Colonic mucosa (tissue), 4 donors: ENCODE data around the gene BCAS3. TPM values are rescaled to one million over a fixed set of nuclear protein-coding genes. Genes with fewer than 3 reads are reported as not detected.

Experiments used
- DNase-seq: peaks from one replicate; pipeline ENCODE4 v3.0.0-alpha.2; 2020
- H3K27ac ChIP-seq: fragments of 200-600 bp; one replicate; pipeline ENCODE4 v1.8.0; 2021
- H3K27me3 ChIP-seq: fragments of 200-600 bp; one replicate; pipeline ENCODE4 v1.8.0; 2021
- H3K36me3 ChIP-seq: fragments of 200-600 bp; one replicate; pipeline ENCODE4 v1.8.0; 2021
- H3K4me1 ChIP-seq: fragments of 200-600 bp; one replicate; pipeline ENCODE4 v1.8.0; 2021; ENCODE audit warnings: mild to moderate bottlenecking
- H3K4me3 ChIP-seq: fragments of 200-600 bp; one replicate; pipeline ENCODE4 v1.8.0; 2021
- H3K9ac ChIP-seq, 2 donors: one replicate each; pipeline ENCODE4 v1.7.0; 2013; ENCODE audit warnings: control low read depth in 2 of 2, low read depth in 2 of 2, low read length in 2 of 2
- H3K9me3 ChIP-seq: fragments of 200-600 bp; one replicate; pipeline ENCODE4 v1.8.0; 2021
- CTCF ChIP-seq: fragments of 200-600 bp; IDR thresholded peaks from one replicate; pipeline ENCODE4 v1.8.0; 2022; ENCODE audit warnings: antibody characterized with exemption, mild to moderate bottlenecking
- intact Hi-C: fragments of 100-400 bp; cut with DNase I; formaldehyde crosslinking; loops from one replicate; pipeline ENCODE4 v1.14.1; 2022
- total RNA-seq, 2 donors: library from RNA; stranded (reverse); fragmentation: NEBNext Ultra II Directional in 1 of 2; extraction: Animal tissue kit (Norgen Biotek cat#: 25700) in 1 of 2; gene quantifications; one replicate each; pipeline ENCODE4 v1.2.1, GENCODE V29; 2021
- donor health status: healthy.
- donor health status: DM: no; HTN: no; CAD: no.
- donor health status: DM: no; HTN: no; CAD: no.

BCAS3 gene
- total RNA-seq, 2 donors from 2014 or later = 11.0 to 17.8 TPM

GRCh38 chr17:61361084-61361483, 683.4 kb downstream of the BCAS3 start:
- Histone ChIP-seq H3K4me1 (no peaks in the 10 kb centered on the region), H3K27ac (no peak overlapping the region), H3K4me3 (no peak overlapping the region), H3K36me3 (no peaks in the 10 kb centered on the region), H3K27me3 (no peaks in the 10 kb centered on the region), H3K9me3 (no peaks in the 10 kb centered on the region), H3K9ac (no peak overlapping the region)
- DNase-seq = no peak
- intact Hi-C loops = no loop called here
- no peak for TF ChIP-seq CTCF

GRCh38 chr17:61362396-61362795, 684.7 kb downstream of the BCAS3 start:
- no peaks in the 10 kb centered on the region for H3K9me3 ChIP-seq
- no peaks in the 10 kb centered on the region for H3K36me3 ChIP-seq
- no peak overlapping the region for H3K9ac ChIP-seq
- no peak for TF ChIP-seq CTCF
- H3K27ac ChIP-seq = no peak overlapping the region
- no peak overlapping the region for H3K4me3 ChIP-seq
- H3K27me3 ChIP-seq = no peaks in the 10 kb centered on the region
- intact Hi-C loops = no loop called here
- no peaks in the 10 kb centered on the region for H3K4me1 ChIP-seq
- no peak for DNase-seq

GRCh38 chr17:61362852-61363600, 685.4 kb downstream of the BCAS3 start:
- DNase-seq = no peak
- Histone ChIP-seq H3K36me3 (no peaks in the 10 kb centered on the region), H3K27ac (no peak overlapping the region), H3K4me1 (no peaks in the 10 kb centered on the region), H3K4me3 (no peak overlapping the region), H3K9ac (no peak overlapping the region), H3K9me3 (no peaks in the 10 kb centered on the region), H3K27me3 (no peaks in the 10 kb centered on the region)
- intact Hi-C loops = no loop called here
- TF ChIP-seq CTCF = no peak

- intact Hi-C loops = no loop called here
- H3K27me3 ChIP-seq = no peaks in the 10 kb centered on the region
- H3K9ac ChIP-seq = no peak overlapping the region
- H3K36me3 ChIP-seq = no peaks in the 10 kb centered on the region
- no peak for DNase-seq
- H3K4me1 ChIP-seq = no peaks in the 10 kb centered on the region
- no peak overlapping the region for H3K4me3 ChIP-seq
- no peak for TF ChIP-seq CTCF
- H3K27ac ChIP-seq = no peak overlapping the region
- no peaks in the 10 kb centered on the region for H3K9me3 ChIP-seq
Measured at GRCh38 chr17:61363601-61364462, 686.2 kb downstream of the BCAS3 start.

- Histone ChIP-seq H3K36me3 (no peaks in the 10 kb centered on the region), H3K9ac (no peak overlapping the region), H3K27ac (no peak overlapping the region), H3K4me1 (no peaks in the 10 kb centered on the region), H3K27me3 (no peaks in the 10 kb centered on the region), H3K4me3 (no peak overlapping the region), H3K9me3 (no peaks in the 10 kb centered on the region)
- no peak for DNase-seq
- TF ChIP-seq CTCF = no peak
- intact Hi-C loops = no loop called here
Measured at GRCh38 chr17:61364463-61364846, 686.8 kb downstream of the BCAS3 start.
